A549 (cell line): Measurements from ENCODE around the gene NEDD9. TPM values are rescaled to one million over a fixed set of nuclear protein-coding genes. Genes with fewer than 3 reads are reported as not detected.

ENCODE experiments used
- ATAC-seq, 2 experiments: fragments of 200-7000 bp in 1 of 2; fragments of >200 bp in 1 of 2; cut with Nextera tagmentation in 1 of 2; cut with Tn5 transposase in 1 of 2; 3 replicates each; pipeline versions ENCODE4 v1.8.0 to v1.9.1; 2018 to 2020; ENCODE audit warnings: mild to moderate bottlenecking in 1 of 2, moderate library complexity in 1 of 2
- CTCF ChIA-PET: fragments of 300-600 bp; sonication (Branson Sonifier 250); formaldehyde crosslinking; extraction: SDS; loops from one replicate; lab custom pipeline; 2021; ENCODE audit warnings: antibody characterized with exemption, inconsistent platforms; lab: Yijun Ruan, JAX
- POLR2A ChIA-PET: fragments of 350-600 bp; formaldehyde crosslinking; extraction: SDS; loops from one replicate; lab custom pipeline; 2021; ENCODE audit warnings: antibody characterized with exemption, inconsistent platforms; lab: Yijun Ruan, JAX
- DNase-seq, 2 experiments: peaks; one replicate each; pipeline versions ENCODE4 v3.0.0 to v3.0.0-alpha.2; 2011 to 2016; ENCODE audit warnings: low read depth in 1 of 2, low spot score in 1 of 2
- FAIRE-seq: peaks from 2 replicates; lab custom pipeline; 2011; peaks lifted over from hg19 to GRCh38; lab: Jason Lieb, UNC
- H3K27ac ChIP-seq, 2 experiments: fragments of >200 bp; sonication (Bioruptor Twin); formaldehyde crosslinking; 3 replicates each; pipeline ENCODE4 v1.5.1; 2016 to 2017
- H3K4me1 ChIP-seq: fragments of >200 bp; sonication (Bioruptor Twin); formaldehyde crosslinking; 3 replicates; pipeline ENCODE4 v1.6.1; 2016
- H3K4me2 ChIP-seq: fragments of >200 bp; sonication (Bioruptor Twin); formaldehyde crosslinking; 3 replicates; pipeline ENCODE4 v1.6.1; 2016
- H3K4me3 ChIP-seq: fragments of >200 bp; sonication (Bioruptor Twin); formaldehyde crosslinking; 3 replicates; pipeline ENCODE4 v1.5.1; 2016
- H3K9me3 ChIP-seq: fragments of >200 bp; sonication (Bioruptor Twin); formaldehyde crosslinking; 3 replicates; pipeline ENCODE4 v1.6.1; 2016
- CBX8 ChIP-seq: fragments of 200-600 bp; sonication (generic); IDR thresholded peaks from 2 replicates; pipeline ENCODE4 v1.6.1; 2016
- CEBPB ChIP-seq, 2 experiments: fragments of >200 bp in 1 of 2; sonication (Bioruptor Twin) in 1 of 2; formaldehyde crosslinking in 1 of 2; IDR thresholded peaks; 2 replicates each; pipeline ENCODE4 v1.6.1; 2012 to 2016
- CHD2 ChIP-seq: fragments of 150-350 bp; IDR thresholded peaks from 2 replicates; pipeline ENCODE4 v1.6.1; 2014; ENCODE audit warnings: low read length; ENCODE audit not compliant: partially characterized antibody
- EHMT2 ChIP-seq: fragments of 200-600 bp; sonication (generic); IDR thresholded peaks from 2 replicates; pipeline ENCODE4 v1.6.1; 2016; ENCODE audit warnings: antibody characterized with exemption, low read depth, mild to moderate bottlenecking, moderate library complexity
- ELK1 ChIP-seq: fragments of 150-350 bp; IDR thresholded peaks from 2 replicates; pipeline ENCODE4 v1.6.1; 2014; ENCODE audit warnings: low read depth, mild to moderate bottlenecking, low read length
- EP300 ChIP-seq, 2 experiments: fragments of >200 bp; sonication (Bioruptor Twin); formaldehyde crosslinking; IDR thresholded peaks; 2 replicates in 1 of 2; 3 replicates in 1 of 2; pipeline ENCODE4 v1.6.1; 2016 to 2017
- ESRRA ChIP-seq: fragments of 150-350 bp; IDR thresholded peaks from 2 replicates; pipeline ENCODE4 v1.6.1; 2014; ENCODE audit warnings: mild to moderate bottlenecking, low read length, borderline replicate concordance
- FOSB ChIP-seq: fragments of 250-450 bp; sonication (Bioruptor Pico); IDR thresholded peaks from 2 replicates; pipeline ENCODE4 v1.5.0; 2020; ENCODE audit warnings: mild to moderate bottlenecking, moderate library complexity
- FOSL2 ChIP-seq, 2 experiments: fragments of 450-650 bp in 1 of 2; fragments of >200 bp in 1 of 2; sonication (Bioruptor Twin) in 1 of 2; formaldehyde crosslinking; IDR thresholded peaks; 2 replicates each; pipeline versions ENCODE4 v1.5.0 to v1.6.1; 2016 to 2020; ENCODE audit warnings: mild to moderate bottlenecking in 1 of 2, moderate library complexity in 1 of 2
- GATA3 ChIP-seq: IDR thresholded peaks from 2 replicates; pipeline ENCODE4 v1.6.1; 2012; ENCODE audit warnings: borderline replicate concordance
- HES2 ChIP-seq: fragments of >200 bp; sonication (Bioruptor Twin); formaldehyde crosslinking; IDR thresholded peaks from 2 replicates; pipeline ENCODE4 v1.6.1; 2016
- HEYL ChIP-seq: fragments of 250-450 bp; sonication (Bioruptor Pico); IDR thresholded peaks from 2 replicates; pipeline ENCODE4 v1.8.0; 2021; ENCODE audit warnings: mild to moderate bottlenecking, moderate library complexity
- HOXA7 ChIP-seq: fragments of 250-450 bp; sonication (Bioruptor Pico); IDR thresholded peaks from 2 replicates; pipeline ENCODE4 v1.5.0; 2020; ENCODE audit warnings: mild to moderate bottlenecking, moderate library complexity
- JUN ChIP-seq, 2 experiments: fragments of >200 bp; sonication (Bioruptor Twin); formaldehyde crosslinking; IDR thresholded peaks; 2 replicates in 1 of 2; 3 replicates in 1 of 2; pipeline ENCODE4 v1.6.1; 2016 to 2017
- KDM1A ChIP-seq: fragments of 200-600 bp; sonication (generic); IDR thresholded peaks from 2 replicates; pipeline ENCODE4 v1.6.1; 2016; ENCODE audit warnings: low read depth, mild to moderate bottlenecking
- KDM5A ChIP-seq: fragments of 200-600 bp; sonication (generic); IDR thresholded peaks from 2 replicates; pipeline ENCODE4 v1.6.1; 2016; ENCODE audit warnings: antibody characterized with exemption, mild to moderate bottlenecking
- MYC ChIP-seq: IDR thresholded peaks from 2 replicates; pipeline ENCODE4 v1.6.1; 2012; ENCODE audit warnings: mild to moderate bottlenecking, inconsistent platforms, low read length, improper control_type of control experiment, borderline replicate concordance
- POLR2A ChIP-seq: IDR thresholded peaks from 2 replicates; pipeline ENCODE4 v1.6.1; 2012; ENCODE audit warnings: mild to moderate bottlenecking, low read length
- SMC3 ChIP-seq: fragments of >200 bp; sonication (Bioruptor Twin); formaldehyde crosslinking; IDR thresholded peaks from 3 replicates; pipeline ENCODE4 v1.6.1; 2018; ENCODE audit warnings: inconsistent platforms
- SREBF2 ChIP-seq: fragments of 450-650 bp; IDR thresholded peaks from 2 replicates; pipeline ENCODE4 v1.6.1; 2014; ENCODE audit warnings: mild to moderate bottlenecking, moderate library complexity
- TFCP2L1 ChIP-seq: fragments of 250-450 bp; sonication (Bioruptor Pico); IDR thresholded peaks from 2 replicates; pipeline ENCODE4 v1.5.0; 2021; ENCODE audit warnings: mild to moderate bottlenecking
- ZFP36 ChIP-seq: fragments of 450-650 bp; IDR thresholded peaks from 2 replicates; pipeline ENCODE4 v1.6.1; 2014; ENCODE audit warnings: borderline replicate concordance; ENCODE audit not compliant: partially characterized antibody
- WGBS: methylation state at CpG from one replicate; pipeline ENCODE4 v1.1.6; 2017; ENCODE audit errors: missing lambda C conversion rate; 5-methylcytosine and 5-hydroxymethylcytosine counted together
- polyA plus RNA-seq, 4 experiments: library from polyadenylated mRNA; depleted of rRNA in 3 of 4; stranded (reverse); fragments of >200 nt; fragmentation: RNase III in 1 of 4; extraction: RNeasy Plus Mini Kit Qiagen cat#74134 plus additional on column Dnase treatment in 1 of 4; gene quantifications; 2 replicates in 3 of 4; 3 replicates in 1 of 4; pipeline ENCODE4 v1.2.3, GENCODE V29; 2011 to 2017
- TF ChIP-seq, protein P1 (sequence below): fragments of 450-650 bp; IDR thresholded peaks from 2 replicates; pipeline ENCODE4 v1.6.1; 2014; ENCODE audit warnings: antibody characterized with exemption
- TF ChIP-seq, protein P2 (sequence below): IDR thresholded peaks from 2 replicates; pipeline ENCODE4 v1.6.1; 2012
- TF ChIP-seq, protein P3 (sequence below): fragments of 200-600 bp; sonication (generic); IDR thresholded peaks from 2 replicates; pipeline ENCODE4 v1.6.1; 2016; ENCODE audit warnings: antibody characterized with exemption, mild to moderate bottlenecking, moderate library complexity
- TF ChIP-seq, protein P4 (sequence below): IDR thresholded peaks from 2 replicates; pipeline ENCODE4 v1.6.1; 2012
- TF ChIP-seq, protein P5 (sequence below): fragments of >200 bp; sonication (Bioruptor Twin); formaldehyde crosslinking; IDR thresholded peaks from 3 replicates; pipeline ENCODE4 v1.6.1; 2016
- TF ChIP-seq, protein P6 (sequence below): fragments of 250-450 bp; sonication (Bioruptor Pico); IDR thresholded peaks from 2 replicates; pipeline ENCODE4 v1.5.0; 2021; ENCODE audit warnings: mild to moderate bottlenecking, moderate library complexity, borderline replicate concordance

Gene NEDD9
- polyA plus RNA-seq, 2 of the 4 experiments (the other 2 are of a cell fraction) = 46.7 to 79.6 TPM

- peak overlapping the region; percentile 93 to 94 for H3K27ac ChIP-seq
- ChIA-PET POLR2A (interaction anchor here (0.6 to 1.2 kb wide), 3 partner anchors 12 to 216 kb away, joined by 3 to 6 read pairs (median 5); no protein-coding TSS in a partner anchor), CTCF (interaction anchor here (0.6 to 13.0 kb wide), 2 partner anchors 7 to 278 kb away, joined by 3 to 66 read pairs; no protein-coding TSS in a partner anchor)
- WGBS = 2% methylated on average over 12 of the region's 12 CpGs
- H3K4me1 ChIP-seq = peaks cover 100% of the 10 kb centered on the region
- peak overlapping the region; percentile 22; the same call in 1 of the 3 replicates for H3K4me3 ChIP-seq
- H3K4me2 ChIP-seq = peak overlapping the region; percentile 92
- FAIRE-seq = no peak
- no peaks in the 10 kb centered on the region for H3K9me3 ChIP-seq
- peak; percentile 50 to 93 for DNase-seq
- peak; percentile 66 to 74 for ATAC-seq
- TF ChIP-seq, protein P1, sequence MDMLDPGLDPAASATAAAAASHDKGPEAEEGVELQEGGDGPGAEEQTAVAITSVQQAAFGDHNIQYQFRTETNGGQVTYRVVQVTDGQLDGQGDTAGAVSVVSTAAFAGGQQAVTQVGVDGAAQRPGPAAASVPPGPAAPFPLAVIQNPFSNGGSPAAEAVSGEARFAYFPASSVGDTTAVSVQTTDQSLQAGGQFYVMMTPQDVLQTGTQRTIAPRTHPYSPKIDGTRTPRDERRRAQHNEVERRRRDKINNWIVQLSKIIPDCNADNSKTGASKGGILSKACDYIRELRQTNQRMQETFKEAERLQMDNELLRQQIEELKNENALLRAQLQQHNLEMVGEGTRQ = peak; percentile 54
- TF ChIP-seq ESRRA (no peak), ZFP36 (no peak), KDM1A (no peak), CEBPB (IDR thresholded peaks at IDR 0.05) (peak; percentile 55 to 68; a peak in 3 of 4 replicates), KDM5A (no peak), CBX8 (no peak), HEYL (no peak), FOSL2 (IDR thresholded peaks at IDR 0.05) (0 out of 2 replicates have a peak, but pooled peaks have one; percentile 11), FOSL2 (CRISPR knock-in tag; IDR thresholded peaks at IDR 0.05) (no peak), JUN (IDR thresholded peaks at IDR 0.05) (peak; percentile 67 to 72; a peak in 4 of 5 replicates), FOSB (CRISPR knock-in tag) (peak; percentile 77; the same call in 1 of the 2 replicates), MYC (no peak), EHMT2 (no peak), CHD2 (no peak), GATA3 (peak; percentile 89), TFCP2L1 (CRISPR knock-in tag) (peak; percentile 66; the same call in 1 of the 2 replicates), POLR2A (no peak), HOXA7 (CRISPR knock-in tag) (peak; percentile 65; the same call in 1 of the 2 replicates), SREBF2 (no peak), SMC3 (peak; percentile 32; the same call in 1 of the 3 replicates), EP300 (IDR thresholded peaks at IDR 0.05) (peak; percentile 88 to 94; a peak in 4 of 5 replicates), HES2 (no peak), ELK1 (no peak)
- TF ChIP-seq, protein P2, sequence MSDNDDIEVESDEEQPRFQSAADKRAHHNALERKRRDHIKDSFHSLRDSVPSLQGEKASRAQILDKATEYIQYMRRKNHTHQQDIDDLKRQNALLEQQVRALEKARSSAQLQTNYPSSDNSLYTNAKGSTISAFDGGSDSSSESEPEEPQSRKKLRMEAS = peak; percentile 27; the same call in 1 of the 2 replicates
- TF ChIP-seq, protein P3, sequence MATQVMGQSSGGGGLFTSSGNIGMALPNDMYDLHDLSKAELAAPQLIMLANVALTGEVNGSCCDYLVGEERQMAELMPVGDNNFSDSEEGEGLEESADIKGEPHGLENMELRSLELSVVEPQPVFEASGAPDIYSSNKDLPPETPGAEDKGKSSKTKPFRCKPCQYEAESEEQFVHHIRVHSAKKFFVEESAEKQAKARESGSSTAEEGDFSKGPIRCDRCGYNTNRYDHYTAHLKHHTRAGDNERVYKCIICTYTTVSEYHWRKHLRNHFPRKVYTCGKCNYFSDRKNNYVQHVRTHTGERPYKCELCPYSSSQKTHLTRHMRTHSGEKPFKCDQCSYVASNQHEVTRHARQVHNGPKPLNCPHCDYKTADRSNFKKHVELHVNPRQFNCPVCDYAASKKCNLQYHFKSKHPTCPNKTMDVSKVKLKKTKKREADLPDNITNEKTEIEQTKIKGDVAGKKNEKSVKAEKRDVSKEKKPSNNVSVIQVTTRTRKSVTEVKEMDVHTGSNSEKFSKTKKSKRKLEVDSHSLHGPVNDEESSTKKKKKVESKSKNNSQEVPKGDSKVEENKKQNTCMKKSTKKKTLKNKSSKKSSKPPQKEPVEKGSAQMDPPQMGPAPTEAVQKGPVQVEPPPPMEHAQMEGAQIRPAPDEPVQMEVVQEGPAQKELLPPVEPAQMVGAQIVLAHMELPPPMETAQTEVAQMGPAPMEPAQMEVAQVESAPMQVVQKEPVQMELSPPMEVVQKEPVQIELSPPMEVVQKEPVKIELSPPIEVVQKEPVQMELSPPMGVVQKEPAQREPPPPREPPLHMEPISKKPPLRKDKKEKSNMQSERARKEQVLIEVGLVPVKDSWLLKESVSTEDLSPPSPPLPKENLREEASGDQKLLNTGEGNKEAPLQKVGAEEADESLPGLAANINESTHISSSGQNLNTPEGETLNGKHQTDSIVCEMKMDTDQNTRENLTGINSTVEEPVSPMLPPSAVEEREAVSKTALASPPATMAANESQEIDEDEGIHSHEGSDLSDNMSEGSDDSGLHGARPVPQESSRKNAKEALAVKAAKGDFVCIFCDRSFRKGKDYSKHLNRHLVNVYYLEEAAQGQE = peak; percentile 29; the same call in 1 of the 2 replicates
- TF ChIP-seq, protein P4, sequence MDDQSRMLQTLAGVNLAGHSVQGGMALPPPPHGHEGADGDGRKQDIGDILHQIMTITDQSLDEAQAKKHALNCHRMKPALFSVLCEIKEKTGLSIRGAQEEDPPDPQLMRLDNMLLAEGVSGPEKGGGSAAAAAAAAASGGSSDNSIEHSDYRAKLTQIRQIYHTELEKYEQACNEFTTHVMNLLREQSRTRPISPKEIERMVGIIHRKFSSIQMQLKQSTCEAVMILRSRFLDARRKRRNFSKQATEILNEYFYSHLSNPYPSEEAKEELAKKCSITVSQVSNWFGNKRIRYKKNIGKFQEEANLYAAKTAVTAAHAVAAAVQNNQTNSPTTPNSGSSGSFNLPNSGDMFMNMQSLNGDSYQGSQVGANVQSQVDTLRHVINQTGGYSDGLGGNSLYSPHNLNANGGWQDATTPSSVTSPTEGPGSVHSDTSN = peak; percentile 34; the same call in 1 of the 2 replicates
- TF ChIP-seq, protein P5, sequence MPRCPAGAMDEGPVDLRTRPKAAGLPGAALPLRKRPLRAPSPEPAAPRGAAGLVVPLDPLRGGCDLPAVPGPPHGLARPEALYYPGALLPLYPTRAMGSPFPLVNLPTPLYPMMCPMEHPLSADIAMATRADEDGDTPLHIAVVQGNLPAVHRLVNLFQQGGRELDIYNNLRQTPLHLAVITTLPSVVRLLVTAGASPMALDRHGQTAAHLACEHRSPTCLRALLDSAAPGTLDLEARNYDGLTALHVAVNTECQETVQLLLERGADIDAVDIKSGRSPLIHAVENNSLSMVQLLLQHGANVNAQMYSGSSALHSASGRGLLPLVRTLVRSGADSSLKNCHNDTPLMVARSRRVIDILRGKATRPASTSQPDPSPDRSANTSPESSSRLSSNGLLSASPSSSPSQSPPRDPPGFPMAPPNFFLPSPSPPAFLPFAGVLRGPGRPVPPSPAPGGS = peak; percentile 71; the same call in 1 of the 3 replicates
- TF ChIP-seq, protein P6, sequence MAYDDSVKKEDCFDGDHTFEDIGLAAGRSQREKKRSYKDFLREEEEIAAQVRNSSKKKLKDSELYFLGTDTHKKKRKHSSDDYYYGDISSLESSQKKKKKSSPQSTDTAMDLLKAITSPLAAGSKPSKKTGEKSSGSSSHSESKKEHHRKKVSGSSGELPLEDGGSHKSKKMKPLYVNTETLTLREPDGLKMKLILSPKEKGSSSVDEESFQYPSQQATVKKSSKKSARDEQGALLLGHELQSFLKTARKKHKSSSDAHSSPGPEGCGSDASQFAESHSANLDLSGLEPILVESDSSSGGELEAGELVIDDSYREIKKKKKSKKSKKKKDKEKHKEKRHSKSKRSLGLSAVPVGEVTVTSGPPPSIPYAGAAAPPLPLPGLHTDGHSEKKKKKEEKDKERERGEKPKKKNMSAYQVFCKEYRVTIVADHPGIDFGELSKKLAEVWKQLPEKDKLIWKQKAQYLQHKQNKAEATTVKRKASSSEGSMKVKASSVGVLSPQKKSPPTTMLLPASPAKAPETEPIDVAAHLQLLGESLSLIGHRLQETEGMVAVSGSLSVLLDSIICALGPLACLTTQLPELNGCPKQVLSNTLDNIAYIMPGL (CRISPR knock-in tag) = 0 out of 2 replicates have a peak, but pooled peaks have one; percentile 32
Measured at GRCh38 chr6:11218538-11219399, 13.7 kb downstream of the NEDD9 start.
